Trophoblast cell (in vitro differentiated cells and primary cell): Measurements from ENCODE around the gene AHI1.

Experiments used
- DNase-seq, 2 donors: peaks; one replicate each; pipeline ENCODE4 v3.0.0-alpha.2; 2016
- H2AFZ ChIP-seq: 2 replicates; pipeline ENCODE4 v1.6.1; 2013; ENCODE audit warnings: low read length, moderate library complexity, mild to moderate bottlenecking; ENCODE audit not compliant: insufficient read depth, poor library complexity
- H2AK5ac ChIP-seq: 2 replicates; pipeline ENCODE4 v1.6.1; 2013; ENCODE audit warnings: mild to moderate bottlenecking, low read length
- H2BK120ac ChIP-seq: 2 replicates; pipeline ENCODE4 v1.6.1; 2013; ENCODE audit warnings: low read length, mild to moderate bottlenecking, moderate library complexity; ENCODE audit not compliant: insufficient read depth, poor library complexity
- H2BK12ac ChIP-seq: 2 replicates; pipeline ENCODE4 v1.6.1; 2013; ENCODE audit warnings: mild to moderate bottlenecking, low read length, moderate library complexity
- H2BK5ac ChIP-seq: 2 replicates; pipeline ENCODE4 v1.6.1; 2013; ENCODE audit warnings: low read length, low read depth, moderate library complexity, mild to moderate bottlenecking; ENCODE audit not compliant: poor library complexity
- H3K14ac ChIP-seq: 2 replicates; pipeline ENCODE4 v1.6.1; 2013; ENCODE audit warnings: mild to moderate bottlenecking, low read length
- H3K18ac ChIP-seq: 2 replicates; pipeline ENCODE4 v1.6.1; 2013; ENCODE audit warnings: mild to moderate bottlenecking, low read length
- H3K23ac ChIP-seq: 2 replicates; pipeline ENCODE4 v1.6.1; 2013; ENCODE audit warnings: low read length
- H3K27ac ChIP-seq: 2 replicates; pipeline ENCODE4 v1.5.1; 2013; ENCODE audit warnings: low read depth, mild to moderate bottlenecking, inconsistent platforms, low read length, moderate library complexity
- H3K27me3 ChIP-seq: 2 replicates; pipeline ENCODE4 v1.6.1; 2013; ENCODE audit warnings: inconsistent platforms, mild to moderate bottlenecking, low read length, moderate library complexity; ENCODE audit not compliant: insufficient read depth
- H3K36me3 ChIP-seq, 2 experiments: 1 replicate in 1 of 2; 2 replicates in 1 of 2; pipeline ENCODE4 v1.6.1; 2013; ENCODE audit warnings: low read length in 2 of 2, mild to moderate bottlenecking in 2 of 2, moderate library complexity in 1 of 2; ENCODE audit not compliant: insufficient read depth in 2 of 2, control insufficient read depth in 1 of 2
- H3K4ac ChIP-seq: 2 replicates; pipeline ENCODE4 v1.6.1; 2013; ENCODE audit warnings: low read depth, mild to moderate bottlenecking, low read length, moderate library complexity
- H3K4me1 ChIP-seq, 2 experiments: 1 replicate in 1 of 2; 2 replicates in 1 of 2; pipeline ENCODE4 v1.6.1; 2013; ENCODE audit warnings: low read length in 2 of 2, mild to moderate bottlenecking in 2 of 2, moderate library complexity in 1 of 2; ENCODE audit not compliant: insufficient read depth in 2 of 2, control insufficient read depth in 1 of 2
- H3K4me2 ChIP-seq: 2 replicates; pipeline ENCODE4 v1.6.1; 2013; ENCODE audit warnings: inconsistent platforms, mild to moderate bottlenecking, low read length, moderate library complexity
- H3K4me3 ChIP-seq: 2 replicates; pipeline ENCODE4 v1.5.1; 2013; ENCODE audit warnings: mild to moderate bottlenecking, low read depth, low read length, inconsistent platforms
- H3K79me1 ChIP-seq: one replicate; pipeline ENCODE4 v1.6.1; 2013; ENCODE audit warnings: low read length
- H3K79me2 ChIP-seq: 2 replicates; pipeline ENCODE4 v1.6.1; 2013; ENCODE audit warnings: low read length, mild to moderate bottlenecking; ENCODE audit not compliant: control insufficient read depth, insufficient read depth, poor library complexity
- H3K9ac ChIP-seq: 2 replicates; pipeline ENCODE4 v1.6.1; 2013; ENCODE audit warnings: mild to moderate bottlenecking, low read length
- H3K9me3 ChIP-seq: 2 replicates; pipeline ENCODE4 v1.6.1; 2013; ENCODE audit warnings: low read depth, mild to moderate bottlenecking, control low read depth, inconsistent platforms, low read length; ENCODE audit not compliant: insufficient read depth
- H4K12ac ChIP-seq: 2 replicates; pipeline ENCODE4 v1.6.1; 2013; ENCODE audit warnings: low read depth, mild to moderate bottlenecking, low read length, moderate library complexity
- H4K8ac ChIP-seq: 2 replicates; pipeline ENCODE4 v1.6.1; 2013; ENCODE audit warnings: low read depth, mild to moderate bottlenecking, low read length, moderate library complexity
- H4K91ac ChIP-seq: one replicate; pipeline ENCODE4 v1.6.1; 2013; ENCODE audit warnings: low read depth, mild to moderate bottlenecking, low read length, moderate library complexity
- WGBS: extraction: QIAGEN DNeasy Blood & Tissue Kit; methylation state at CpG from one replicate; pipeline ENCODE4 v1.1.7; 2013; ENCODE audit warnings: missing lambda C conversion rate; ENCODE audit not compliant: insufficient read length, insufficient coverage; ENCODE audit errors: extremely low coverage; 5-methylcytosine and 5-hydroxymethylcytosine counted together

Gene AHI1

GRCh38 chr6:135323202-135323668 lies 174.3 kb downstream of the AHI1 start:
- Histone ChIP-seq H2AFZ (no peak overlapping the region), H3K9ac (no peak overlapping the region), H3K36me3 (no peaks in the 10 kb centered on the region), H4K91ac (no peak overlapping the region), H4K8ac (no peak overlapping the region), H3K4ac (no peak overlapping the region), H3K79me1 (no peaks in the 10 kb centered on the region), H3K27ac (no peak overlapping the region), H3K18ac (no peak overlapping the region), H3K9me3 (no peaks in the 10 kb centered on the region), H2BK5ac (no peak overlapping the region), H3K27me3 (no peaks in the 10 kb centered on the region), H2AK5ac (no peak overlapping the region), H4K12ac (no peak overlapping the region), H3K79me2 (no peaks in the 10 kb centered on the region), H3K4me1 (no peaks in the 10 kb centered on the region), H3K4me2 (no peak overlapping the region), H2BK12ac (no peak overlapping the region), H2BK120ac (no peak overlapping the region), H3K23ac (no peak overlapping the region), H3K14ac (no peak overlapping the region), H3K4me3 (no peak overlapping the region)
- no peak for DNase-seq
- WGBS = no CpG with 5 or more reads among the region's 6 CpGs

GRCh38 chr6:135322427-135323201 lies 174.9 kb downstream of the AHI1 start:
- no peaks in the 10 kb centered on the region for H3K79me1 ChIP-seq
- H3K4me2 ChIP-seq = no peak overlapping the region
- no peaks in the 10 kb centered on the region for H3K36me3 ChIP-seq
- H3K9me3 ChIP-seq = no peaks in the 10 kb centered on the region
- H3K18ac ChIP-seq = no peak overlapping the region
- no peak overlapping the region for H4K12ac ChIP-seq
- WGBS = no CpG with 5 or more reads among the region's 3 CpGs
- peak in 1 of 2 donors; percentile 62 for DNase-seq
- no peak overlapping the region for H3K27ac ChIP-seq
- no peak overlapping the region for H2BK12ac ChIP-seq
- no peak overlapping the region for H3K4me3 ChIP-seq
- H2BK120ac ChIP-seq = no peak overlapping the region
- no peak overlapping the region for H2AFZ ChIP-seq
- no peaks in the 10 kb centered on the region for H3K4me1 ChIP-seq
- H3K14ac ChIP-seq = no peak overlapping the region
- no peak overlapping the region for H2AK5ac ChIP-seq
- H3K23ac ChIP-seq = no peak overlapping the region
- no peaks in the 10 kb centered on the region for H3K27me3 ChIP-seq
- H4K91ac ChIP-seq = no peak overlapping the region
- no peak overlapping the region for H4K8ac ChIP-seq
- no peaks in the 10 kb centered on the region for H3K79me2 ChIP-seq
- no peak overlapping the region for H2BK5ac ChIP-seq
- no peak overlapping the region for H3K4ac ChIP-seq
- H3K9ac ChIP-seq = no peak overlapping the region

- Histone ChIP-seq H4K8ac (no peak overlapping the region), H4K91ac (no peak overlapping the region), H3K79me1 (no peaks in the 10 kb centered on the region), H3K27ac (no peak overlapping the region), H3K4ac (no peak overlapping the region), H3K27me3 (no peaks in the 10 kb centered on the region), H3K4me3 (no peak overlapping the region), H2AFZ (no peak overlapping the region), H2BK5ac (no peak overlapping the region), H2BK120ac (no peak overlapping the region), H2AK5ac (no peak overlapping the region), H3K79me2 (no peaks in the 10 kb centered on the region), H4K12ac (no peak overlapping the region), H3K23ac (no peak overlapping the region), H3K18ac (no peak overlapping the region), H3K9ac (no peak overlapping the region), H3K9me3 (no peaks in the 10 kb centered on the region), H2BK12ac (no peak overlapping the region), H3K14ac (no peak overlapping the region), H3K4me1 (no peaks in the 10 kb centered on the region), H3K36me3 (no peaks in the 10 kb centered on the region), H3K4me2 (no peak overlapping the region)
- DNase-seq = no peak
- WGBS = 100% methylated on average over 1 of the region's 8 CpGs
Measured at GRCh38 chr6:135320721-135321621, 176.6 kb downstream of the AHI1 start.

GRCh38 chr6:135319819-135320218 lies 177.7 kb downstream of the AHI1 start:
- WGBS = no CpG with 5 or more reads among the region's 2 CpGs
- Histone ChIP-seq H3K14ac (no peak overlapping the region), H3K36me3 (no peaks in the 10 kb centered on the region), H3K79me1 (no peaks in the 10 kb centered on the region), H3K27ac (no peak overlapping the region), H3K79me2 (no peaks in the 10 kb centered on the region), H3K4me2 (no peak overlapping the region), H2AK5ac (no peak overlapping the region), H4K91ac (no peak overlapping the region), H2BK120ac (no peak overlapping the region), H2AFZ (no peak overlapping the region), H4K12ac (no peak overlapping the region), H3K27me3 (no peaks in the 10 kb centered on the region), H3K9ac (no peak overlapping the region), H3K4ac (no peak overlapping the region), H3K23ac (no peak overlapping the region), H3K18ac (no peak overlapping the region), H4K8ac (no peak overlapping the region), H3K4me1 (no peaks in the 10 kb centered on the region), H2BK12ac (no peak overlapping the region), H2BK5ac (no peak overlapping the region), H3K4me3 (no peak overlapping the region), H3K9me3 (no peaks in the 10 kb centered on the region)
- peak in 1 of 2 donors; percentile 31 for DNase-seq
